Tracheal epithelial cell (primary cell): ENCODE measurements around the gene TNNT1. TPM values are rescaled to one million over a fixed set of nuclear protein-coding genes. Genes with fewer than 3 reads are reported as not detected.

Experiments
- total RNA-seq: library from RNA; depleted of rRNA; stranded (reverse); fragments of >200 nt; gene quantifications from 2 replicates; pipeline ENCODE4 v1.2.1, GENCODE V29; 2014

The TNNT1 gene
- 79.9 and 106 TPM in 2 replicates for total RNA-seq

GRCh38 chr19:55149078-55150003, at the start of gene TNNT1:
TNNT1 (minus strand) TSS chr19:55149206; CDS start chr19:55147157, 2,049 bp downstream.

GRCh38 chr19:55179606-55180484, 30.8 kb upstream of the TNNT1 start, which contains the start of gene SYT5:
SYT5 (minus strand) TSS chr19:55180289; CDS start chr19:55179041, 1,248 bp downstream.

GRCh38 chr19:55166530-55167268, 17.7 kb upstream of the TNNT1 start, which contains the start of gene DNAAF3:
DNAAF3 (minus strand) TSS chr19:55166613; CDS start chr19:55166413, 200 bp downstream.

GRCh38 chr19:55157064-55157908, 8.3 kb upstream of the TNNT1 start, which contains the start of gene TNNI3:
TNNI3 (minus strand) TSS chr19:55157732; CDS start chr19:55157589, 143 bp downstream.

GRCh38 chr19:55116859-55117662, 31.9 kb downstream of the TNNT1 start, which contains the start of gene PPP1R12C:
PPP1R12C (minus strand) TSS chr19:55117637; CDS start chr19:55117543, 94 bp downstream.

Other genes starting within 250 kb of the TNNT1 start
- gene NCR1, start 243.1 kb downstream of the TNNT1 start, total RNA-seq = not detected in 2 replicates
- gene NLRP7, start 201.7 kb downstream of the TNNT1 start, total RNA-seq = not detected in 2 replicates
- 14.3 and 23.1 TPM in 2 replicates for gene NLRP2, start 182.8 kb downstream of the TNNT1 start, total RNA-seq
- not detected in 2 replicates for gene GP6, start 110.9 kb downstream of the TNNT1 start, total RNA-seq
- gene RDH13, start 86.1 kb downstream of the TNNT1 start, total RNA-seq = 21.7 and 37.1 TPM in 2 replicates
- gene EPS8L1, start 73.3 kb downstream of the TNNT1 start, total RNA-seq = 92.1 and 125 TPM in 2 replicates
- gene PPP1R12C, start 31.6 kb downstream of the TNNT1 start, total RNA-seq = 18.1 and 26.5 TPM in 2 replicates
- gene TNNI3, start 8.5 kb upstream of the TNNT1 start, total RNA-seq = 0.72 and 2.1 TPM in 2 replicates
- gene DNAAF3, start 17.4 kb upstream of the TNNT1 start, total RNA-seq = 1.2 and 1.5 TPM in 2 replicates
- 0.72 and 1.3 TPM in 2 replicates for gene SYT5, start 31.1 kb upstream of the TNNT1 start, total RNA-seq
- gene PTPRH, start 60.3 kb upstream of the TNNT1 start, total RNA-seq = 1.7 and 3.0 TPM in 2 replicates
- 0.21 and 0.24 TPM in 2 replicates for gene TMEM86B, start 79.6 kb upstream of the TNNT1 start, total RNA-seq
- 17.9 and 22.7 TPM in 2 replicates for gene PPP6R1, start 109.8 kb upstream of the TNNT1 start, total RNA-seq
- gene HSPBP1, start 130.9 kb upstream of the TNNT1 start, total RNA-seq = 37.1 and 43.1 TPM in 2 replicates
- gene BRSK1, start 134.8 kb upstream of the TNNT1 start, total RNA-seq = 0.21 and 0.48 TPM in 2 replicates
- not detected in 2 replicates for gene TMEM150B, start 176.1 kb upstream of the TNNT1 start, total RNA-seq
- 6.4 and 10.6 TPM in 2 replicates for gene KMT5C, start 190.7 kb upstream of the TNNT1 start, total RNA-seq
- gene COX6B2, start 205.5 kb upstream of the TNNT1 start, total RNA-seq = 0.64 TPM in 1 of 2 replicates, not detected in the other
- gene GARIN5B, start 214.1 kb upstream of the TNNT1 start, total RNA-seq = not detected in 2 replicates
- 1.7 and 15.9 TPM in 2 replicates for gene IL11, start 221.3 kb upstream of the TNNT1 start, total RNA-seq
- gene TMEM190, start 227.6 kb upstream of the TNNT1 start, total RNA-seq = 0.96 TPM in 1 of 2 replicates, not detected in the other
- 9.6 and 24.3 TPM in 2 replicates for gene TMEM238, start 235.1 kb upstream of the TNNT1 start, total RNA-seq
- gene RPL28, start 236.7 kb upstream of the TNNT1 start, total RNA-seq = 142 and 275 TPM in 2 replicates